ENCODE data around the gene DUOXA1.
"Not testable (repeated sequence)": the region's sequence is repeated elsewhere in the genome, so short reads cannot be mapped to it uniquely, and the experiment has no call there.

Gene DUOXA1

DNA sequence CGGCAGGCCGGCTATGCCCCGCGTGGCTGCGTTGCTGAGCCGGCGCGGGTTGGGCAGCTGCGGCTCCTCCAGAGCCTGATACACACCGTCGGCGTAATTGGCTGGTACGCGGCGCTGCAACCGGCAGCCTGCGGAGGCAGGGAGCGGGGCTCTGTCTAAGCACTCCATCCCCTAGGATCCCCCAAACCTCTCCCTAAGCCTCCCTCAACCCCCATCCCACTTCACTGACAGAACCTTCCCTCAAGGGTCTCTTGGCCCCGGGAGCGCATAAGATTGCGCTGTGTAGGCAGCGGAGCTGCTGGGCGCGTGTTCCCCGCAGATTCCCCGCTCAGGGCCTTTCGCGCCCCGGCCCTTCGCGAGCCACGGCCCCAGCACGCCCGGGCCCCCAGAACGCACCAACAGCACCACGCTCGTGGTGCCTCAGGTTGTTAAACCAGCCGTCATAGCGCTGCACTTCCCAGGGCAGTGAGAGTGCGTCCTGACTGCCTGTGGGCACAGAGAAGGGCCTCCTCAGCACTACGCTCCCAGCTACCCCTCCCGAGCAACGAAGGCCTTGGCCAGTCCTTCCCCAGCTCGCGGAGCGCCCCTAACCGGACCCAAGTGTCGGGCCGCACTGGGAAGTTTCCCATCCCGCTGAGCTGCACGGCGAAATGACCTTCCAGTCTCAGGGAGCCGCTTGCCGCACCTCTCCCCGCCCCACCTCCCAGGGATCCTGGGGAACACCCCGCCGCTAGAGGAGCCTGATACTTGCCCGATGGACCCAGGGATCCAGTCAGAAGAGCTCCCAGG, 16.9 kb downstream of the DUOXA1 start:
- no peak for DNase-seq (ENCODE audit: low read depth)

- no peak for DNase-seq (ENCODE audit: low read depth)
These were observed 17.5 kb downstream of the DUOXA1 start for GRCh38 chr15:45112143-45112590.

GRCh38 chr15:45111390-45112142, 18.1 kb downstream of the DUOXA1 start:
- no peak for DNase-seq (ENCODE audit: low read depth)

DNA sequence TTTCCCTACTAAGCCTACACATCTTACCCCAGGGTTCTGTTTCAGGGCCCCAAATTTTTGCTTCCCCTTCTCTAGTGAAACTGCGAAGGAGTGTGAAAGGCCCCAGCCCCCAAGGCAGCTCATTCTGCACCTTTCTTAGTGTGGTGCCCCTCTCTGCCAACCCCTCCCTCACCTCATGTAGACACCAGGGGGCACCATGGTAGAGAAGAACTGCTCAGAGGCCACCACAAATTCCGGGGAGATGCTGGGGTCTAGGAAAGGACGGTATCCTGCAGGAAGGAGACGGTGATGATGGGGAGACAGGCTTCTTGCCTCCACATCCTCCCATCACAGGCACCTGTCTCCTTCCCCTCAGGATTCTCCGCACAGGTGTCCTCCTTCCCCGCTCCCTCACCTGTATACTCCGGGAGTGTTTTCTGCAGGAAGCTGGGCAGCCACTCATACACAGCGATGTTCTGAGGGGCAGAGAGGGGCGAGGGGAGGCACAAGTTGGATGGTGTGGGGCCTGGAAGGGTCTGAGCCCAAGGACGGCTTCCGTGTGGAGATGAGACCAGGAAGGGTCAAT, 19.3 kb downstream of the DUOXA1 start:
- DNase-seq (ENCODE audit: low read depth), result no peak

DNA sequence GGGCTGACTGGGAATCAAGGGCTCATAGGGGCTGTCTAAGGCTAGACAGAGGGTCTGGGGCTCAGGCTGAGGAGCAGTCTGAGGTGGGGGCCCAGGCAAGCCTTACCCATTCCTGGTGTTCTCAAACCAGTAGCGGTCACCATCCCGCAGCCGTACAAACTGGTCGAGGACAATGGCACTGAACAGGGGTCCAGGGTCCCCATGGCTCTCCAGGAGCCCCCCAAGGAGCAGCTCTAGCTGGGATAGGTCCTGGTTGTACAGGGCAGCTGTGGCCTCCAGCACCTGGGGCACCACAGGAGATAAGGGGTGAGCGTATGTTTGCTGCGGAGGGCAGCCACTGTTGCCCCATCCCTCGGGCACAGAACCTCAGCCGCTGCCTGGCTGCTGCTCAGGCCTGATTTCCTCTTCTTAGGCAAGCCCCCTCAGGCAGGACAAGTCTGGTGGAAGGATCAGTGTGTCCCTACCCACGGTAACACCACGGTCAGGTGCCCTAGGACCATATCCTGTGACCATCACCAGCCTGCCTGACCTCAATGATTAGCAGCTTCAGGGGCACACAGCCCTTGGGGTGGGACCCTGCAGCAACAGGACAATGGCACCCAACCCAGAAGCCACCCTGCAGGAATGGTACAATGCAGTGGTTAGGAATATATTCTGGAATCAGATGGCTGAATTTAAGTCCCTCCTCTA, 21.6 kb downstream of the DUOXA1 start:
- DNase-seq (ENCODE audit: low read depth), result no peak

DNA sequence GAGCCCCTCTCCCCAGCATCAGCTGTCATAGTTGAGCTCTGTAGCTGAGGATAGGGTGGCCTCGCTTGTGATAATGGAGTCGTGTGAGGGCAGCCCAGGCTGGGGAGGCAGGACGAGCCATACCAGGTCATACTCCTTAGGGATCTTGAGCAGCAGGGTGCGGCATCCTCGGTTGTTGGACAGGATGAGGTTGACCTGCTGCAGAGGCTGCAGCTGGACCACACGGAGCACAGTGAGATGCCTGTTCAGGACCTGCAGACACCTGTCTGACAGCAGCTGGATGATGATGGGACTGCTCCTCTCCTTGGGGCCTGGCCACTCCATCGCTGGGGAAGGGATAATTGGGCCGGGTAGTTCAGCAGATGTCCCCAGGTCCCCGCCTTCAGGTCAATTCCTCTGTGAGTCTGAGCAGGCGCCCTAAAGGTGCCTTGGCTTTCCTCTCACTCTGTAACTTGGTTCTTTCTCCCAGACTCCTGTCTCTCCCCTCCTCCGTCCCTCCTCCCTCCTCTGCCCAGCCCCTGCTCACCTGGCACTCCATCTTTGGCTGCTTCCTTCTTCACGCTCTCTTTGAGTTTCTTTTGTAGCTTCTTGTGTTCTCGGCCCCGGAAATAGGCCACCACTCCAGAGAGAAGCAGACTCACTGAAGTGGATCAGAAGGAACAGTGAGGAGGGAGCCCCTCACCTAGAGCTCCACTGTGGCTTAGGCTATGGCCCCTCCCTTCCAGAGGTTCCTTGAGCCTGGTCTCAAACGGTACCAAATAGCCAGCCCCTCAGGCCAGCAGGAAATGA, 23.5 kb downstream of the DUOXA1 start:
- DNase-seq (ENCODE audit: low read depth), result no peak

DNA sequence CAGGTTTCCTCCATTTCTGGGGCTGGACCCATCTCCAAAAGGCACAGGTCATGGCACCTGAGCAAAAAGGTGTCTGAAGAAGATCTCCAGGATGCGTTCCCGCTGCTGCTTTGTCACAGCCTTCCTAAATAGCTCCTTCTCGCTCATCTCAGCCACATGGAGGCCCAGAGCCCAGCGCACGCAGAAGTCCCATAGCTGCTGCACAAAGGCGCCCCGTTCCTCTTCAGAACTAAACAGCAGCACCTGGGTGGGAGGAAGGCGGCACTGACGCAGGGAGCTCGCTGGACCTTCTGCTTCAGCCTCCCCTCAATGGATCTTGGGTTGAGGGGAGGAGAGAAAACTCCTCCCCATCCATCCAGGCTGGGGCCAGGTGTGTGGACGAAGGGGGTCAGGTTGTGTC, 24.1 kb downstream of the DUOXA1 start:
- no peak for DNase-seq (ENCODE audit: low read depth)

DNA sequence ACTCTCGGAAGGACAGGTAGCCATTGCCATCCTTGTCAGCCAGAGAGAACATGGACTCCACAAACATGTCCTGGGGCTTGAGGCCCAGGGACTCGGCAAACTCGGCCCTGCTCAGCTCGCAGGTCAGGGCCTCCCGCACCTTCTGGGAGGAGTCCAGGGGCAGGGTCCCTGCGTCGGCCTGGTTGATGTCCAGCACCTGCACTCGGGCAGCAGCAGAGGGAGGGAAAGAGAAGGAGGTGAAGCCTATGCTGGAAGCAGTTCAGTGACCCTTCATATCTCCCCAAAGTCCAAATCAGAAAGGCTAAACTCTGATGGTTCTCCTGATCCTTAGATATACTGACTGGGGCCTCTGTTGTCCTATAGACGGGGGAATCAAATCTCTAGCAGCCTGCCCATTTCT, 25.5 kb downstream of the DUOXA1 start:
- not testable (repeated sequence) for DNase-seq (ENCODE audit: low read depth)

DNA sequence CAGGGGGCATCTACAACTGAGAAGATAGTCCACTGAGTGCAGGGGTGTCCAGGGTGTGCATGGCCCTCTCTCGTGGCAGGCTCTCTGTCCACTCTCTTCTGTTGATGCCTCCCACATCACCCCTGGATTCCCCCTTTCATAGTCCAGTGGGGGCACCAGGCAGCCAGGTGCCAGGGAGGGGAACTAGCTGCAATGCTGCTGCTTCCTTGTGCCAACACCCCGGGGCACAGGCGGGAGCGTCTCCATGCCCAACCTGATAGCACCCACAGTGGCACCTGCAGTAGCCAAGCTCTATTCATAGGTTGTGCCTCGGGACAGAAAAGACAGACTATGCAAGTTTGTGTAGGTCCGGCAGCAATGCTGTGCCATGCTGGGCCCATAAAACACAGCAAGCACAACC, 27.5 kb downstream of the DUOXA1 start:
- DNase-seq (ENCODE audit: low read depth), result no peak

GRCh38 chr15:45101749-45102148, 27.9 kb downstream of the DUOXA1 start:
- DNase-seq (ENCODE audit: low read depth), result no peak

DNA sequence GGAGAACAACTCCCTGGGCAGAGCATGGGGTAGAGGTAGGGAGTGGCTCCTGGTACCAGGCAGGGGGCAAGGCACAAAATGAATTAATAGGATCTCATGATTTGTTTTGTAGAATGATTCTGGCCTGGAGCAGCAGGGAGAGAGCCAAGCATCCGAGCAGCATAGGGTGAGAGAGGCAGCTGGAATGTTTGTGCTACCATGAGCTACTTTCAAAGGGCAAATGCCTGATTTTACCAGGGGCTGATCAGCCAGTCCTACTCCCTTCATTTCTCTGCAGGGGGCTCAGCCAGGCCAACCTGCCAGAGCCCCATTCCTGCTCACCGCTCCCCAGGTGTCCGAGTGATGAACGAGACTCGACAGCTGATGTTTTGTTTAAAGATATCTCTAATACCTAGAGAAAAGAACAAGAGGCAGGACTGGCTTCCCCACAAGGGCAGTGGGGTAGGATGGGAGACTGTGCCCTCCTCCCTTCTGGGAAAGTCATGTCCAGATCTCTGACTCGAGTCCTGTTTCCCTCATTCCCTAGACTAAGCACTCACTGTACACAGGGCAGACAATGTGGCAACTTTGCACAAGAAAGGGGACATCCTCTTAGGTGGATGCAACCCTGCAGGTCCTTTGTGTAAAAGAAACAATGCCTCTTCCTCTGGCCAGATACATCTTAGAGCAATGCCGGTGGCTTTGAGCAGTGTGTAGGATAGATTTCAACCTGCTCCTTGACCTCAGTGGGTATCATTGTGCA, 28.6 kb downstream of the DUOXA1 start:
- DNase-seq (ENCODE audit: low read depth), result no peak

DNA sequence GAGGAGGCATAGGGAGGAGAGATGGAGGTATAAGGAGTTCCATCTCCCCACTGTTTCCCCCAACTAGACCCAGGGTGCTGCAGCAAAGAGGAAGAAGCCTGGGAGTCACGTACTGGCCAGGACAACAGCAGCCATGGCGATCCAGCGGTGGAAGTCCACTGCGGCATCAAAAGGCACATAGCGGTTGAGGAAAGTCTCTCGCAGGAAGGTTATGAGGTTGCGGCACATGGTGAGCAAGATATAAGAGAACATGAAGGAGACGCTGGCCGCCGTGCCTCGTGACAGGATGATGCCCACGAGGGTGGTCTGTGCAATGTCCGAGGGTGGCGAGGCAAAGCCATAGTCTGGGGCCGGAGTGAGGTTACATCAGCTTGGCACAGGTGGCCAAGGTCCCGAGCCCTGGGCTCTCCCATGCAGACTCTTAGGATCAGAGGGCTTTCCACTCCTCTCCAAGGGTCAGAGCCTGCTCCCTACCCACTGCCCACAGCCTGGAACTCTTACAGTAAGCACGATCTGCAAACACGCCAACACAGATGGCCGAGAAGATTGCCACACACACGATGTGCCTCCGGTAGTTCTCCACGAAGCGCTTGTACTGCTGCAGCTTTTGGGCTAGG, 30.0 kb downstream of the DUOXA1 start:
- no peak for DNase-seq (ENCODE audit: low read depth)

GRCh38 chr15:45097466-45097865, 32.2 kb downstream of the DUOXA1 start:
- DNase-seq (ENCODE audit: low read depth), result no peak

DNA sequence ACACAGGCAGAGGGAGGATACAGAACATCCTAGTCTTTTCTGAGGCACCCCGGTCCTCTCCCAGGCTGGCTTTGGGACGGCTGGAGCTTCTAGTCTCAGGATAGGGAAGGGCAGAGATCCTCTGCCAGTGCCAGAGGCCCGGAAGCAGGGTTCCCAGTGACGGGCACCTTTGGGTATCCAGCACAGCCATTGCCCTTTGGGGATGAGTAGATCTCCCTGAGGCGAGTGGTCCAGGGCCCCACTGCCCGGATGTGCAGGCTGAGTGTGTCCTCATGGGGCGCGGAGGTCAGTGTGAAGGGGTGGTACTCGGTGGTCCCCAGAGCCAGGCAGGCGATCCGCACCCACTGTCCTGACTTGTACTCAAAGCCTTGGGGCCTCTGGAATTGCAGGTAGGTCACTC, 34.0 kb downstream of the DUOXA1 start:
- no peak for DNase-seq (ENCODE audit: low read depth)

GRCh38 chr15:45094358-45094730, 35.3 kb downstream of the DUOXA1 start:
- DNase-seq (ENCODE audit: low read depth), result no peak

DNA sequence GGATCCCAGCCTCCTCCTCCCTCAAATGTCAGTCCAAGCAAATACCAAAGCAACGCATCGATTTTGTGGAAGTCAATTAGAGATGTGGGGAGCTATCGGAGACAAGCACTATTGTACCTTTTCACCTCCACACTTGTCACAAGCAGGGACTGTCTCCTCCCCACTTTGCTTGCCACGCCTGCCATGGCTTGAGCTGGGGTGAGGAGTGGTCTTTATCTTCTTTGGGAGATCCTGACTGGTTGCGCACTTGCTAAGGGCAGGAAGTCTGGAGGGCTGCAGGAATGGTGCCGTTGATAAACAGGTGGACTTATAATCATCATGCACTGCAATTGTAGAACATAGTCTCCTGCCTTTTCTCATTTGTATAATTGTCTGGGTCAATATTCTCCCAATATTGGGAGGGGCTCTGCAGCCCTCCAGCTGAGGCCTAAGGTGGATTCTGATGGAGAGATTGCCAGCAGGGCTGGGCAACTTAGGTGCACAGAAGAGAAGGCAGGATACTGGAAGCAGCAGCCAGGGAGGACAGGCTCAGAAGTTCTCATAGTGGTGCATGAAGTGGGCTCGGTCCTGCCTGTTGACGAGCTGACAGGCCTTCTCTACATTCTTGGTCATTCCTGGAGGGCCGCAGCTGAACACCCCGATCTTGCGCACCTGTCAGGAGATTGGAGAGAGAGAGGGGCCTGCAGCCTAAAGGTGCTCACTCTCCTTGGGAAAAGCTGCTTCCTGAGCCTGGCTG, 35.9 kb downstream of the DUOXA1 start:
- no peak for DNase-seq (ENCODE audit: low read depth)

- no peak for DNase-seq (ENCODE audit: low read depth)
These were observed 36.7 kb downstream of the DUOXA1 start for GRCh38 chr15:45093013-45093412.

GRCh38 chr15:45091576-45091975, 38.1 kb downstream of the DUOXA1 start:
- no peak for DNase-seq (ENCODE audit: low read depth)

GRCh38 chr15:45091161-45091560, 38.5 kb downstream of the DUOXA1 start:
- no peak for DNase-seq (ENCODE audit: low read depth)
